H4 (cell line): ENCODE data around the gene CALML6. TPM values are rescaled to one million over a fixed set of nuclear protein-coding genes. Genes with fewer than 3 reads are reported as not detected.

Source experiments
- DNase-seq: peaks from one replicate; pipeline ENCODE4 v3.0.0-alpha.2; 2015; ENCODE audit warnings: low spot score
- total RNA-seq: library from RNA; depleted of rRNA; stranded (reverse); fragments of >200 nt; shearing (Covaris generic); gene quantifications from 2 replicates; pipeline ENCODE4 v1.2.3, GENCODE V29; 2014; rRNA removed

CALML6 gene
- total RNA-seq, 1 experiment from 2014 or later, result not detected

- DNase-seq, result no peak
These were observed 50.5 kb downstream of the CALML6 start for GRCh38 chr1:1965546-1965945.

- DNase-seq, result no peak
These were observed 51.1 kb downstream of the CALML6 start for GRCh38 chr1:1966071-1966740.

Other genes with a start within 250 kb of the CALML6 start
- gene SLC35E2B, start 222.5 kb upstream of the CALML6 start, total RNA-seq, result 18.5 and 20.1 TPM in 2 replicates
- 3.8 and 7.0 TPM in 2 replicates for gene CDK11A, start 190.9 kb upstream of the CALML6 start, total RNA-seq
- 27.4 and 36.7 TPM in 2 replicates for gene NADK, start 136.8 kb upstream of the CALML6 start, total RNA-seq
- gene GNB1, start 24.2 kb upstream of the CALML6 start, total RNA-seq, result 75.8 and 79.8 TPM in 2 replicates
- 0.29 and 1.3 TPM in 2 replicates for gene TMEM52, start 4.0 kb downstream of the CALML6 start, total RNA-seq
- gene CFAP74, start 88.5 kb downstream of the CALML6 start, total RNA-seq, result not detected in 2 replicates
- 2.1 TPM in 2 replicates for gene GABRD, start 104.1 kb downstream of the CALML6 start, total RNA-seq
- 8.9 and 11.4 TPM in 2 replicates for gene PRKCZ, start 135.2 kb downstream of the CALML6 start, total RNA-seq